NB4 (cell line): ENCODE measurements around the gene BOC.

ENCODE experiments used
- DNase-seq: peaks from one replicate; pipeline ENCODE4 v3.0.0; 2010; ENCODE audit warnings: low read depth
- H3K4me3 ChIP-seq: one replicate; pipeline ENCODE4 v1.5.1; 2011; ENCODE audit warnings: mild to moderate bottlenecking, low read depth, low read length, moderate library complexity
- MYC ChIP-seq: IDR thresholded peaks from 2 replicates; pipeline ENCODE4 v1.6.1; 2011; ENCODE audit warnings: low read depth, low read length
- POLR2A ChIP-seq: IDR thresholded peaks from 2 replicates; pipeline ENCODE4 v1.6.1; 2011; ENCODE audit warnings: mild to moderate bottlenecking; ENCODE audit not compliant: insufficient read length; ENCODE audit errors: extremely low read depth
- TF ChIP-seq, protein P1 (sequence below): IDR thresholded peaks from one replicate; pipeline ENCODE4 v1.5.1; 2012; ENCODE audit warnings: low read depth, low read length
- TF ChIP-seq, protein P2 (sequence below): IDR thresholded peaks from 2 replicates; pipeline ENCODE4 v1.6.1; 2011; ENCODE audit warnings: low read depth, low read length

The BOC gene

DNA sequence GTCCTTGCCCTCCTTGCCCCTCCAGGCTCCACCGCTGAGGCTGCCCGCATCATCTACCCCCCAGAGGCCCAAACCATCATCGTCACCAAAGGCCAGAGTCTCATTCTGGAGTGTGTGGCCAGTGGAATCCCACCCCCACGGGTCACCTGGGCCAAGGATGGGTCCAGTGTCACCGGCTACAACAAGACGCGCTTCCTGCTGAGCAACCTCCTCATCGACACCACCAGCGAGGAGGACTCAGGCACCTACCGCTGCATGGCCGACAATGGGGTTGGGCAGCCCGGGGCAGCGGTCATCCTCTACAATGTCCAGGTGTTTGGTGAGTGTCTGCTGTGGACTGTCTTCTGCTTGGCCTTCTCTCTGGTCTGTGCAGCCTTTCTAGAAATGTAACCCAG lies 61.0 kb downstream of the BOC start:
- no peak overlapping the region for H3K4me3 ChIP-seq
- TF ChIP-seq POLR2A (no peak), MYC (no peak)
- TF ChIP-seq, protein P1, sequence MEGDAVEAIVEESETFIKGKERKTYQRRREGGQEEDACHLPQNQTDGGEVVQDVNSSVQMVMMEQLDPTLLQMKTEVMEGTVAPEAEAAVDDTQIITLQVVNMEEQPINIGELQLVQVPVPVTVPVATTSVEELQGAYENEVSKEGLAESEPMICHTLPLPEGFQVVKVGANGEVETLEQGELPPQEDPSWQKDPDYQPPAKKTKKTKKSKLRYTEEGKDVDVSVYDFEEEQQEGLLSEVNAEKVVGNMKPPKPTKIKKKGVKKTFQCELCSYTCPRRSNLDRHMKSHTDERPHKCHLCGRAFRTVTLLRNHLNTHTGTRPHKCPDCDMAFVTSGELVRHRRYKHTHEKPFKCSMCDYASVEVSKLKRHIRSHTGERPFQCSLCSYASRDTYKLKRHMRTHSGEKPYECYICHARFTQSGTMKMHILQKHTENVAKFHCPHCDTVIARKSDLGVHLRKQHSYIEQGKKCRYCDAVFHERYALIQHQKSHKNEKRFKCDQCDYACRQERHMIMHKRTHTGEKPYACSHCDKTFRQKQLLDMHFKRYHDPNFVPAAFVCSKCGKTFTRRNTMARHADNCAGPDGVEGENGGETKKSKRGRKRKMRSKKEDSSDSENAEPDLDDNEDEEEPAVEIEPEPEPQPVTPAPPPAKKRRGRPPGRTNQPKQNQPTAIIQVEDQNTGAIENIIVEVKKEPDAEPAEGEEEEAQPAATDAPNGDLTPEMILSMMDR = no peak
- TF ChIP-seq, protein P2, sequence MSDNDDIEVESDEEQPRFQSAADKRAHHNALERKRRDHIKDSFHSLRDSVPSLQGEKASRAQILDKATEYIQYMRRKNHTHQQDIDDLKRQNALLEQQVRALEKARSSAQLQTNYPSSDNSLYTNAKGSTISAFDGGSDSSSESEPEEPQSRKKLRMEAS = no peak
- DNase-seq = no peak

DNA sequence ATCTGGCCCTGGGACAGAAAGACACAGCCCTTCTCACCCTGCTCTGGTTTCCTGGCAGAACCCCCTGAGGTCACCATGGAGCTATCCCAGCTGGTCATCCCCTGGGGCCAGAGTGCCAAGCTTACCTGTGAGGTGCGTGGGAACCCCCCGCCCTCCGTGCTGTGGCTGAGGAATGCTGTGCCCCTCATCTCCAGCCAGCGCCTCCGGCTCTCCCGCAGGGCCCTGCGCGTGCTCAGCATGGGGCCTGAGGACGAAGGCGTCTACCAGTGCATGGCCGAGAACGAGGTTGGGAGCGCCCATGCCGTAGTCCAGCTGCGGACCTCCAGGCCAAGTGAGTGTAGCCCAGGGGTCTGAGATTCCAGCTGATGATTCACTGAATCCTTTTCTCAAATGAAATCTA lies 61.7 kb downstream of the BOC start:
- no peak for DNase-seq
- TF ChIP-seq, protein P1 = no peak
- TF ChIP-seq, protein P2 = no peak
- TF ChIP-seq MYC = no peak
- TF ChIP-seq POLR2A = no peak
- no peak overlapping the region for H3K4me3 ChIP-seq

DNA sequence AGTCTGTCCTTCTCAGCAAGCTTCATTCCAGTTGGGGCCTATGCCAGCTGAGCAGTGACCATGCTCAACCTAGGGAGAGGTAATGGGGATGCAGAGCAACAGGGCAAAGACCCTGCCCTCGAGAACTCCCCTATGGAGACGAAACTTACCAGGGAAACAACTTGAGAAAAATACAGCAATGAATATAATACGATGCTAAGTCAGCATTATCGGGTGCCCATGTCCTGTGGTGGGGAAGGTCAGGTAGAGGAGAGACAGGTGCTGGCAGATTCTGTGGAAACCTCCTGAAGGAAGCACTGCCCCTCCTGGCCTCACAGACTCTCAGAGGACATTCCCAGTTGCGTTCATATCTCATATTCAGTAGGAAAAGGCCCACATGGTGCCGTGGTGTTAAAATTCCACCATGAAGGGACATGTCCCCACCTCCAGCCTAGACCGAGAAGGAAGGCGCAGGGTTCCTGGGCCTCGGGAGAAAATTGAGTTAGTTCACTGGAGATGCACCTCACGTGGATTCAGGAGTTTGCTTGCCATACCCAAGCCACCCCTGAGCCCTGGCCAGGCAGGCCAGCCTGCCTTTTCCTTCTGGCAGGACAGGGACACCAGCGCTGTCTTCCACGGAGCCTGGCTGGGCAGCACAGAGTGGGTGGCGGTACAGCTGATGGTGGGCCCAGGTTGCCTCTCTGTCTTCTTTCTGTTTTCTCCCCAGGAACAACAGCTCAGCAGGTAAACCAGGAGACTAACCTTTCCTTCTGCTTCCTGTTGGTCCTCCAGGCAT lies 62.4 kb downstream of the BOC start:
- TF ChIP-seq MYC (no peak), POLR2A (no peak)
- TF ChIP-seq, protein P1 = no peak
- no peak overlapping the region for H3K4me3 ChIP-seq
- DNase-seq = no peak

DNA sequence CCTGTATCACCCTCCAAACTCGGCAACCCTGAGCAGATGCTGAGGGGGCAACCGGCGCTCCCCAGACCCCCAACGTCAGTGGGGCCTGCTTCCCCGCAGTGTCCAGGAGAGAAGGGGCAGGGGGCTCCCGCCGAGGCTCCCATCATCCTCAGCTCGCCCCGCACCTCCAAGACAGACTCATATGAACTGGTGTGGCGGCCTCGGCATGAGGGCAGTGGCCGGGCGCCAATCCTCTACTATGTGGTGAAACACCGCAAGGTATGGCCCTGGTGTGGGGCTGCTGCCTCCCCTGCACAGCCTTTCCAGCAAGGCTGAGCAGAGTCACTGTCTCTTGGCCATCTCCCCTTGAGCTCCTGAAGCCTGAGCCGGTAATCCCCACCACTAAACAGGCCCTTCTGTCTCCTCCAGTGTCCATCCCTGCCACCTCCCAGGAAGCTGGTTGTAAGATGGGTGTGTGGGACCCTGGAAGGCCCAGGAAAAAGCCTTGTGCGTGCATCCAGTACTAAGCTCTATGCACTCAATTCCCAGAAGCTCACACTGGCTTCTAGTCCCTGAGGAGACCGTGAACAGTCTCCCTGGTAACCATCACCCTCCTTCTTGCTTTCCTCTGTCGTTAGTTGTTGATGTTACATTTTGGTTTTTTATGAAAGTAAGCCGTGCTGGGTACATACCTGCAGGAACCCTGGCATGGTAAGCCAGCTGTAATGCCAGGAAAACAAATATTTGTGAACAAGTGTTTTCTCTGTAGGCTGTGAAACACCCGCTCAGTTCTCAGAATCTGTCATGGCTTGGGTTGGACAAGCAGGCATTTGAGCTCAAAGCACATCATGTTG lies 63.3 kb downstream of the BOC start:
- DNase-seq = no peak
- TF ChIP-seq, protein P1 = no peak
- TF ChIP-seq MYC = no peak
- TF ChIP-seq POLR2A = no peak
- TF ChIP-seq, protein P2 = no peak
- H3K4me3 ChIP-seq = no peak overlapping the region

DNA sequence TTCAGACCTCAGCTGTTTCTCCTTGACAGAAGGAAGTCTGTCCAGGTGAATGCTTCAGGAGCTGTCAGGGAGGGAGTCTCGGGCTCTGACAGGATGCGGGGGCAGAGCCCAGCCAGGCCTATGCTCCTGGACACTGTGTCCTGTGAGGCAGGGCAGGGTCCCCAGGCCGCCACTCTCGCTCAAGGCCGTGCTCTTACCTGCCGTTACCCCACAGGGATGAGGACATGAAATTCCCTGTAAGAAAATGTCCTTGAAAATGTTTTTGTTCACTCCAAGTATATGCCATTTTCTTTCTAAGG lies 63.9 kb downstream of the BOC start:
- no peak for DNase-seq
- no peak overlapping the region for H3K4me3 ChIP-seq
- no peak for TF ChIP-seq MYC
- TF ChIP-seq, protein P2 = no peak
- TF ChIP-seq, protein P1 = no peak
- no peak for TF ChIP-seq POLR2A
